ENCODE data around the gene RNF213. TPM values are rescaled to one million over a fixed set of nuclear protein-coding genes. Genes with fewer than 3 reads are reported as not detected.

RNF213 gene
- total and polyA plus RNA-seq, 4 donors = 67.0 to 198 (median 106) TPM

GRCh38 chr17:80380555-80381002 lies 119.9 kb downstream of the RNF213 start:
- H3K36me3 ChIP-seq (ENCODE audit: control insufficient read depth in 4 of 4, insufficient read depth in 4 of 4, low read length in 4 of 4) = peaks cover 17 to 67% (median 45%) of the 10 kb centered on the region in 4 donors
- no peak overlapping the region for H3K4me3 ChIP-seq
- no peak overlapping the region for H3K9ac ChIP-seq (ENCODE audit: insufficient read depth in 1 of 2, low read length in 2 of 2)
- H3K27ac ChIP-seq (ENCODE audit: low read depth in 1 of 2, low read length in 1 of 2) = no peak overlapping the region
- no peaks in the 10 kb centered on the region for H3K27me3 ChIP-seq (ENCODE audit: control insufficient read depth in 3 of 3, insufficient read depth in 3 of 3, low read length in 2 of 3)
- H3K9me3 ChIP-seq (ENCODE audit: control insufficient read depth in 4 of 4, insufficient read depth in 3 of 4, low read length in 3 of 4) = no peaks in the 10 kb centered on the region
- no peak for TF ChIP-seq CTCF (IDR thresholded peaks at IDR 0.05; ENCODE audit: control extremely low read depth, extremely low read depth)
- DNase-seq = peak; percentile 17 to 52 (median 32)
- no peak for ATAC-seq (ENCODE audit: insufficient read depth, low FRiP score)
- WGBS, 2 donors = 82 to 86% methylated on average over 21 of the region's 21 CpGs
- no peaks in the 10 kb centered on the region for H3K4me1 ChIP-seq (ENCODE audit: control insufficient read depth in 5 of 5, insufficient read depth in 5 of 5, low read length in 5 of 5)

DNA sequence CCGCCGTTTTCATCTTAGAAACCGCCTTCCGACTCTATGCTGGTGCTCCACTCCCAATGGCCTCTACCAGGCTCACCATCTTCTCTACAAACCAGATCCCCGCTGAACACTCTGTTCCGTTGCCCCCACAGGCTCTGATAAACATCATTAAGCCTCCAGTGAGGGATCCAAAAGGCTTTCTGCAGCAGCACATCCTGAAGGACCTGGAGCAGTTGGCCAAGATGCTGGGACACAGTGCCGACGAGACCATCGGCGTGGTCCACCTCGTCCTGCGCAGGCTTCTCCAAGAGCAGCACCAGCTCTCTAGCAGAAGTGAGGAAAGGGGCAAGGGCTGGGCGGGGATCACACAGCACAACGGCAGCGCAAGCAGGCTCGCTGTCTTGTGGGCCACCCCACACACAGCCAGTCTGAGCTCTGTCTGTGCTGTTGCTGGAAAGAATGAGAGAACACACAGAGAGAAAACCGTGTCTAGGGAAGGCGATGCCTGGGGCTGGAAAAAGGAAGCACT lies 120.8 kb downstream of the RNF213 start:
- no peak overlapping the region for H3K27ac ChIP-seq (ENCODE audit: low read depth in 1 of 2, low read length in 1 of 2)
- DNase-seq = no peak
- no peak for ATAC-seq (ENCODE audit: insufficient read depth, low FRiP score)
- H3K36me3 ChIP-seq (ENCODE audit: control insufficient read depth in 4 of 4, insufficient read depth in 4 of 4, low read length in 4 of 4) = peaks cover 15 to 69% (median 44%) of the 10 kb centered on the region in 4 donors
- H3K4me3 ChIP-seq = no peak overlapping the region
- no peaks in the 10 kb centered on the region for H3K27me3 ChIP-seq (ENCODE audit: control insufficient read depth in 3 of 3, insufficient read depth in 3 of 3, low read length in 2 of 3)
- H3K9ac ChIP-seq (ENCODE audit: insufficient read depth in 1 of 2, low read length in 2 of 2) = no peak overlapping the region
- no peaks in the 10 kb centered on the region for H3K4me1 ChIP-seq (ENCODE audit: control insufficient read depth in 5 of 5, insufficient read depth in 5 of 5, low read length in 5 of 5)
- WGBS, 2 donors = 96% methylated on average over 18 of the region's 18 CpGs
- no peak for TF ChIP-seq CTCF (IDR thresholded peaks at IDR 0.05; ENCODE audit: control extremely low read depth, extremely low read depth)
- no peaks in the 10 kb centered on the region for H3K9me3 ChIP-seq (ENCODE audit: control insufficient read depth in 4 of 4, insufficient read depth in 3 of 4, low read length in 3 of 4)

GRCh38 chr17:80382446-80382845 lies 121.8 kb downstream of the RNF213 start:
- no peak for TF ChIP-seq CTCF (IDR thresholded peaks at IDR 0.05; ENCODE audit: control extremely low read depth, extremely low read depth)
- no peak for DNase-seq
- no peaks in the 10 kb centered on the region for H3K9me3 ChIP-seq (ENCODE audit: control insufficient read depth in 4 of 4, insufficient read depth in 3 of 4, low read length in 3 of 4)
- 94 to 98% methylated on average over 3 of the region's 3 CpGs for WGBS, 2 donors
- no peaks in the 10 kb centered on the region for H3K27me3 ChIP-seq (ENCODE audit: control insufficient read depth in 3 of 3, insufficient read depth in 3 of 3, low read length in 2 of 3)
- no peak overlapping the region for H3K4me3 ChIP-seq
- no peak overlapping the region for H3K9ac ChIP-seq (ENCODE audit: insufficient read depth in 1 of 2, low read length in 2 of 2)
- H3K36me3 ChIP-seq (ENCODE audit: control insufficient read depth in 4 of 4, insufficient read depth in 4 of 4, low read length in 4 of 4) = peaks cover 12 to 72% (median 45%) of the 10 kb centered on the region in 4 donors
- ATAC-seq (ENCODE audit: insufficient read depth, low FRiP score) = no peak
- no peak overlapping the region for H3K27ac ChIP-seq (ENCODE audit: low read depth in 1 of 2, low read length in 1 of 2)
- no peaks in the 10 kb centered on the region for H3K4me1 ChIP-seq (ENCODE audit: control insufficient read depth in 5 of 5, insufficient read depth in 5 of 5, low read length in 5 of 5)

DNA sequence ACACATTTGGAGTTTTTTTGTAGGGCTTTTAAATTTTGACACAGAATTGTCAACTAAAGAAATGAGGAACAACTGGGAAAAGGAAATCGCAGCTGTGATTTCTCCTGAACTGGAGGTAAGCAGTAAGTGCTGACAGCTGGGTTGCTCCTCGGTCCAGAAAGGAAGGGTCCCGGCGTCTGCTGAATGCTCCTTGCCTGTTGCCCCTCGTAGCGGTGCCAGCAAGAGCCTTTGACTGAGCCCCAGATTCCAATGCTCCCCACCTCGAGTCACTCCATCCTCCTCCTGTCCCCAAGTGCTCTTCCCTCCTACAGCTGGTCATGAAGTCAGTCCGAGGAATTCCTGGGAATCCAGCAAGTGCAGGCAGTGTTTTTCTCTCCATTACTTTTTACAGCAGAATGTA lies 122.3 kb downstream of the RNF213 start:
- WGBS, 2 donors = 91 to 95% methylated on average over 8 of the region's 8 CpGs
- Histone ChIP-seq H3K9me3 (ENCODE audit: control insufficient read depth in 4 of 4, insufficient read depth in 3 of 4, low read length in 3 of 4) (no peaks in the 10 kb centered on the region), H3K27ac (ENCODE audit: low read depth in 1 of 2, low read length in 1 of 2) (no peak overlapping the region), H3K9ac (ENCODE audit: insufficient read depth in 1 of 2, low read length in 2 of 2) (no peak overlapping the region), H3K36me3 (ENCODE audit: control insufficient read depth in 4 of 4, insufficient read depth in 4 of 4, low read length in 4 of 4) (peaks cover 12 to 70% (median 47%) of the 10 kb centered on the region in 4 donors), H3K4me1 (ENCODE audit: control insufficient read depth in 5 of 5, insufficient read depth in 5 of 5, low read length in 5 of 5) (no peaks in the 10 kb centered on the region), H3K4me3 (no peak overlapping the region), H3K27me3 (ENCODE audit: control insufficient read depth in 3 of 3, insufficient read depth in 3 of 3, low read length in 2 of 3) (no peaks in the 10 kb centered on the region)
- ATAC-seq (ENCODE audit: insufficient read depth, low FRiP score) (no peak), DNase-seq (no peak)
- TF ChIP-seq CTCF (IDR thresholded peaks at IDR 0.05; ENCODE audit: control extremely low read depth, extremely low read depth) = no peak

Data from lung (tissue), 12 donors.